Transverse colon (tissue), 4 donors: Measurements from ENCODE around the gene NT5DC1. TPM values are rescaled to one million over a fixed set of nuclear protein-coding genes. Genes with fewer than 3 reads are reported as not detected.

Experiments used
- DNase-seq: peaks from one replicate; pipeline ENCODE4 v3.0.0-alpha.2; 2019
- H3K27ac ChIP-seq, 4 donors: fragments of 200-600 bp; sonication (generic); 2 replicates each; pipeline ENCODE4 v1.5.1; 2016 to 2018; ENCODE audit warnings: inconsistent platforms in 4 of 4
- H3K27me3 ChIP-seq: fragments of 200-600 bp; sonication (generic); 2 replicates; pipeline ENCODE4 v1.5.1; 2017; ENCODE audit warnings: inconsistent platforms
- H3K36me3 ChIP-seq, 4 donors: fragments of 200-600 bp; sonication (generic); 2 replicates each; pipeline ENCODE4 v1.5.1; 2017 to 2019; ENCODE audit warnings: inconsistent platforms in 4 of 4
- H3K4me1 ChIP-seq, 4 donors: fragments of 200-600 bp; sonication (generic); 2 replicates each; pipeline ENCODE4 v1.5.1; 2017 to 2020; ENCODE audit warnings: inconsistent platforms in 4 of 4
- H3K4me3 ChIP-seq, 4 donors: fragments of 200-600 bp; sonication (generic); 1 replicate in 1 of 4; 2 replicates in 3 of 4; pipeline versions ENCODE4 v1.5.1 to v1.6.1; 2017 to 2019; ENCODE audit warnings: inconsistent platforms in 4 of 4
- H3K9me3 ChIP-seq, 2 donors: fragments of 200-600 bp; sonication (generic); 2 replicates each; pipeline ENCODE4 v1.5.1; 2017 to 2019; ENCODE audit warnings: inconsistent platforms in 2 of 2
- EP300 ChIP-seq: sonication (generic); formaldehyde crosslinking; IDR thresholded peaks from one replicate; pipeline ENCODE4 v1.6.1; 2017; ENCODE audit warnings: antibody characterized with exemption, low read depth
- POLR2A ChIP-seq: fragments of 450-650 bp; IDR thresholded peaks from one replicate; pipeline ENCODE4 v1.6.1; 2016; ENCODE audit warnings: antibody characterized with exemption, mild to moderate bottlenecking, moderate library complexity
- POLR2AphosphoS5 ChIP-seq, 3 donors: sonication (generic); formaldehyde crosslinking; IDR thresholded peaks; one replicate each; pipeline ENCODE4 v1.6.1; 2016; ENCODE audit warnings: antibody characterized with exemption in 3 of 3
- WGBS, 2 donors: methylation state at CpG; one replicate each; pipeline ENCODE4 v1.1.5; 2018; ENCODE audit warnings: low coverage in 1 of 2; 5-methylcytosine and 5-hydroxymethylcytosine counted together
- in situ Hi-C, 4 donors: fragments of 200-750 bp; cut with MboI; loops; one replicate each; pipeline versions ENCODE4 v1.15.0 to v1.15.1; 2017; ENCODE audit warnings: low sequenced_read_pairs in 3 of 4, low pct_ligation_motif_present in 1 of 4, low pct_unique_long_range_greater_than_20kb in 1 of 4
- intact Hi-C: fragments of 100-400 bp; cut with DNase I; formaldehyde crosslinking; loops from one replicate; pipeline ENCODE4 v1.15.1; 2023; ENCODE audit warnings: low total_unique reads
- total RNA-seq, 4 donors: library from RNA; depleted of rRNA; stranded (reverse); fragments of >200 nt; gene quantifications; one replicate each; pipeline ENCODE4 v1.1.0, GENCODE V29; 2016
- TF ChIP-seq, protein P1 (sequence below), 5 experiments: fragments of 200-600 bp in 3 of 5; fragments of 450-650 bp in 2 of 5; sonication (generic) in 3 of 5; IDR thresholded peaks; 1 replicate in 2 of 5; 2 replicates in 3 of 5; pipeline ENCODE4 v1.5.1; 2016 to 2017; ENCODE audit warnings: antibody characterized with exemption in 5 of 5, inconsistent platforms in 3 of 5, mild to moderate bottlenecking in 2 of 5, moderate library complexity in 1 of 5

Gene NT5DC1
- total RNA-seq, 4 donors from 2014 or later, result 5.4 to 18.6 (median 12.4) TPM

GRCh38 chr6:116180375-116180774 lies 79.7 kb downstream of the NT5DC1 start:
- Histone ChIP-seq H3K4me3 (no peak overlapping the region), H3K36me3 (peaks cover 0 to 2% (median 0%) of the 10 kb centered on the region in 4 donors), H3K27me3 (no peaks in the 10 kb centered on the region), H3K27ac (no peak overlapping the region), H3K4me1 (no peaks in the 10 kb centered on the region), H3K9me3 (peaks cover 0 to 2% of the 10 kb centered on the region in 2 donors)
- intact Hi-C loops (no loop called here), in situ Hi-C loops (no loop called here)
- DNase-seq, result no peak
- TF ChIP-seq EP300, result no peak
- TF ChIP-seq, protein P1, sequence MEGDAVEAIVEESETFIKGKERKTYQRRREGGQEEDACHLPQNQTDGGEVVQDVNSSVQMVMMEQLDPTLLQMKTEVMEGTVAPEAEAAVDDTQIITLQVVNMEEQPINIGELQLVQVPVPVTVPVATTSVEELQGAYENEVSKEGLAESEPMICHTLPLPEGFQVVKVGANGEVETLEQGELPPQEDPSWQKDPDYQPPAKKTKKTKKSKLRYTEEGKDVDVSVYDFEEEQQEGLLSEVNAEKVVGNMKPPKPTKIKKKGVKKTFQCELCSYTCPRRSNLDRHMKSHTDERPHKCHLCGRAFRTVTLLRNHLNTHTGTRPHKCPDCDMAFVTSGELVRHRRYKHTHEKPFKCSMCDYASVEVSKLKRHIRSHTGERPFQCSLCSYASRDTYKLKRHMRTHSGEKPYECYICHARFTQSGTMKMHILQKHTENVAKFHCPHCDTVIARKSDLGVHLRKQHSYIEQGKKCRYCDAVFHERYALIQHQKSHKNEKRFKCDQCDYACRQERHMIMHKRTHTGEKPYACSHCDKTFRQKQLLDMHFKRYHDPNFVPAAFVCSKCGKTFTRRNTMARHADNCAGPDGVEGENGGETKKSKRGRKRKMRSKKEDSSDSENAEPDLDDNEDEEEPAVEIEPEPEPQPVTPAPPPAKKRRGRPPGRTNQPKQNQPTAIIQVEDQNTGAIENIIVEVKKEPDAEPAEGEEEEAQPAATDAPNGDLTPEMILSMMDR (IDR thresholded peaks at IDR 0.05), result no peak
- TF ChIP-seq POLR2AphosphoS5 (IDR thresholded peaks at IDR 0.05), result no peak
- TF ChIP-seq POLR2A, result no peak

DNA sequence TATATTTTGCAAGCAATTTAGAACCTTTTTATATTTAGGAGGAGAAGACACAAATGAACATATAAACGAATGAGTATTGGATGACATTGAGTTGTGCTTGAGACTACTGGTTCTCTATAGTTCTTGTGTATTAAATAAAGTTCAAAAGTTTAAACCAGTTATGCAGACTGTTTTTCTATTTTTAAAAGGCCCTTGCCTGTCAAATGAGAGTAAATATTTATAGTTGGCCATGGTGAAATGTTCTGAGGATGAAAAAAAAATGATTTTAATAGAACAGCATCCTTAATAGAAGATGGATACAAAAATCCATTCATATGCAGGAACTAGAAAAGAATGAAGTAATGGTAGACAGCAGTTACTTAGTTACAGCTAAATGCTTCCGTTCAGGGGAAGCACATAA lies 88.8 kb downstream of the NT5DC1 start:
- in situ Hi-C loops, result no loop called here
- TF ChIP-seq POLR2A (no peak), POLR2AphosphoS5 (IDR thresholded peaks at IDR 0.05) (no peak), EP300 (no peak)
- TF ChIP-seq, protein P1 (IDR thresholded peaks at IDR 0.05), result no peak
- H3K36me3 ChIP-seq, result peaks cover 0 to 5% (median 0%) of the 10 kb centered on the region in 4 donors
- peaks cover 0 to 3% (median 0%) of the 10 kb centered on the region in 4 donors for H3K4me1 ChIP-seq
- H3K9me3 ChIP-seq, result no peaks in the 10 kb centered on the region
- intact Hi-C loops, result no loop called here
- H3K27me3 ChIP-seq, result no peaks in the 10 kb centered on the region
- H3K27ac ChIP-seq, result no peak overlapping the region
- 72 to 82% methylated on average over 2 of the region's 2 CpGs for WGBS, 2 donors
- DNase-seq, result no peak
- H3K4me3 ChIP-seq, result no peak overlapping the region

GRCh38 chr6:116190550-116190949 lies 89.9 kb downstream of the NT5DC1 start:
- Histone ChIP-seq H3K27me3 (no peaks in the 10 kb centered on the region), H3K4me3 (no peak overlapping the region), H3K36me3 (peaks cover 0 to 5% (median 0%) of the 10 kb centered on the region in 4 donors), H3K9me3 (no peaks in the 10 kb centered on the region), H3K27ac (no peak overlapping the region), H3K4me1 (peaks cover 0 to 3% (median 0%) of the 10 kb centered on the region in 4 donors)
- 43 to 69% methylated on average over 1 to 4 of the region's 4 CpGs for WGBS, 2 donors
- TF ChIP-seq, protein P1 (IDR thresholded peaks at IDR 0.05), result no peak
- TF ChIP-seq EP300 (no peak), POLR2AphosphoS5 (IDR thresholded peaks at IDR 0.05) (no peak), POLR2A (no peak)
- intact Hi-C loops (no loop called here), in situ Hi-C loops (no loop called here)
- DNase-seq, result no peak

DNA sequence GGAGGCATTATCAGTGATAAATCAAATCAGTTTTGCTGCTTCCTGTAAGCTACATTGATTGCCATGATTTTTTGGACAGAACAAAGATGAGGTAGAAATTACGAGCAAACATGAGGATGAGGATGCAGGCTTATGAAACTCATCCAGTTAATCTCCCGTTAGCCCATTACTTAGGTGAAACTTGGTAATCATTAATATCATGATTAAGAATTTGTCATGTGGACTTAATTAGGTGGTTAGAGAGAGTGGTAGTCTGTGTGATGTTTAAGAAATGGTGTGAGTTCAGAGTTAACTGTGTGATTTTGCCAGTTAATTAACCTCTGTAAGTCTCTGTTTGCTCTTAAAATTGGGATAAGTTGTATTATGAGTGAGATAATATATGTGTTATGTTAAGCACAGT lies 91.2 kb downstream of the NT5DC1 start:
- in situ Hi-C loops (no loop called here), intact Hi-C loops (no loop called here)
- DNase-seq, result no peak
- Histone ChIP-seq H3K27ac (no peak overlapping the region), H3K36me3 (no peaks in the 10 kb centered on the region), H3K27me3 (no peaks in the 10 kb centered on the region), H3K4me1 (peaks cover 0 to 3% (median 0%) of the 10 kb centered on the region in 4 donors), H3K4me3 (no peak overlapping the region), H3K9me3 (no peaks in the 10 kb centered on the region)
- TF ChIP-seq, protein P1 (IDR thresholded peaks at IDR 0.05), result no peak
- no peak for TF ChIP-seq POLR2AphosphoS5 (IDR thresholded peaks at IDR 0.05)
- no peak for TF ChIP-seq EP300
- TF ChIP-seq POLR2A, result no peak
- 87 to 89% methylated on average over 2 of the region's 2 CpGs for WGBS, 2 donors
